Neural cell (in vitro differentiated cells): Measurements from ENCODE around the gene C3.

Experiments used
- EP300 ChIP-seq: fragments of 450-650 bp; conservative IDR thresholded peaks from 2 replicates; pipeline ENCODE4 v1.6.1; 2014; ENCODE audit warnings: antibody characterized with exemption, mild to moderate bottlenecking, moderate library complexity; ENCODE audit not compliant: poor library complexity, severe bottlenecking
- EZH2 ChIP-seq: fragments of 200-600, 300-800 bp; shearing (Covaris generic), sonication (generic); IDR thresholded peaks from 2 replicates; pipeline ENCODE4 v1.6.1; 2014; ENCODE audit warnings: antibody characterized with exemption, low read length, borderline replicate concordance, mild to moderate bottlenecking; ENCODE audit not compliant: insufficient read depth, poor library complexity, severe bottlenecking
- MXI1 ChIP-seq: fragments of 450-650 bp; conservative IDR thresholded peaks from 2 replicates; pipeline ENCODE4 v1.6.1; 2014; ENCODE audit warnings: antibody characterized with exemption, mild to moderate bottlenecking; ENCODE audit not compliant: poor library complexity, severe bottlenecking
- POLR2AphosphoS5 ChIP-seq: IDR thresholded peaks from 2 replicates; pipeline ENCODE4 v1.6.1; 2012
- RAD21 ChIP-seq: fragments of 450-650 bp; conservative IDR thresholded peaks from 2 replicates; pipeline ENCODE4 v1.6.1; 2014; ENCODE audit warnings: antibody characterized with exemption, mild to moderate bottlenecking, moderate library complexity
- SMC3 ChIP-seq: fragments of 450-650 bp; conservative IDR thresholded peaks from 2 replicates; pipeline ENCODE4 v1.6.1; 2014; ENCODE audit warnings: antibody characterized with exemption, mild to moderate bottlenecking, moderate library complexity; ENCODE audit not compliant: poor library complexity
- TAF1 ChIP-seq: IDR thresholded peaks from 2 replicates; pipeline ENCODE4 v1.6.1; 2012; ENCODE audit warnings: low read depth
- TF ChIP-seq, protein P1 (sequence below): fragments of 450-650 bp; IDR thresholded peaks from 2 replicates; pipeline ENCODE4 v1.5.1; 2014; ENCODE audit warnings: antibody characterized with exemption, mild to moderate bottlenecking, moderate library complexity; ENCODE audit not compliant: poor library complexity, severe bottlenecking
- TF ChIP-seq, protein P2 (sequence below): IDR thresholded peaks from 2 replicates; pipeline ENCODE4 v1.6.1; 2012; ENCODE audit warnings: borderline replicate concordance

DNA sequence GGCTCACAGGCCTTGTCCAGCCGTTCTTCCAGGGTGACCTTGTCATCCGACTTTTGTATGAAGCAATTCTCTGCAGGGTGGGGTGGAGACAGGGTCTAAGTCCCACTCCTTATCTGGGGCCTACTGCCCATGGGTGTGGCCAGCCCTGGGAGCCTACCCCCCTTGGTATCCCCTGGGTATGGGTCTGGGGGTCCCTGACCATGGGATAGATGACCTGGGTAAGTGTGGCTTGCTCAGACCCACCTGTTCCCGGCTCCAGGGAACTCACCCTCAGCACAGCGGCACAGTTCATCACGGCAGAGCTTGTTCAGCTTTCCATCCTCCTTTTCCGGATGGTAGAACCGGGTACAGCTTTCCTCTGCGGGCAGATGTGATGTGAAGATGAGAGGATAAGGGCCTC is 41.3 kb downstream of the C3 start:
- TF ChIP-seq, protein P1, sequence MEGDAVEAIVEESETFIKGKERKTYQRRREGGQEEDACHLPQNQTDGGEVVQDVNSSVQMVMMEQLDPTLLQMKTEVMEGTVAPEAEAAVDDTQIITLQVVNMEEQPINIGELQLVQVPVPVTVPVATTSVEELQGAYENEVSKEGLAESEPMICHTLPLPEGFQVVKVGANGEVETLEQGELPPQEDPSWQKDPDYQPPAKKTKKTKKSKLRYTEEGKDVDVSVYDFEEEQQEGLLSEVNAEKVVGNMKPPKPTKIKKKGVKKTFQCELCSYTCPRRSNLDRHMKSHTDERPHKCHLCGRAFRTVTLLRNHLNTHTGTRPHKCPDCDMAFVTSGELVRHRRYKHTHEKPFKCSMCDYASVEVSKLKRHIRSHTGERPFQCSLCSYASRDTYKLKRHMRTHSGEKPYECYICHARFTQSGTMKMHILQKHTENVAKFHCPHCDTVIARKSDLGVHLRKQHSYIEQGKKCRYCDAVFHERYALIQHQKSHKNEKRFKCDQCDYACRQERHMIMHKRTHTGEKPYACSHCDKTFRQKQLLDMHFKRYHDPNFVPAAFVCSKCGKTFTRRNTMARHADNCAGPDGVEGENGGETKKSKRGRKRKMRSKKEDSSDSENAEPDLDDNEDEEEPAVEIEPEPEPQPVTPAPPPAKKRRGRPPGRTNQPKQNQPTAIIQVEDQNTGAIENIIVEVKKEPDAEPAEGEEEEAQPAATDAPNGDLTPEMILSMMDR: no peak
- TF ChIP-seq, protein P2, sequence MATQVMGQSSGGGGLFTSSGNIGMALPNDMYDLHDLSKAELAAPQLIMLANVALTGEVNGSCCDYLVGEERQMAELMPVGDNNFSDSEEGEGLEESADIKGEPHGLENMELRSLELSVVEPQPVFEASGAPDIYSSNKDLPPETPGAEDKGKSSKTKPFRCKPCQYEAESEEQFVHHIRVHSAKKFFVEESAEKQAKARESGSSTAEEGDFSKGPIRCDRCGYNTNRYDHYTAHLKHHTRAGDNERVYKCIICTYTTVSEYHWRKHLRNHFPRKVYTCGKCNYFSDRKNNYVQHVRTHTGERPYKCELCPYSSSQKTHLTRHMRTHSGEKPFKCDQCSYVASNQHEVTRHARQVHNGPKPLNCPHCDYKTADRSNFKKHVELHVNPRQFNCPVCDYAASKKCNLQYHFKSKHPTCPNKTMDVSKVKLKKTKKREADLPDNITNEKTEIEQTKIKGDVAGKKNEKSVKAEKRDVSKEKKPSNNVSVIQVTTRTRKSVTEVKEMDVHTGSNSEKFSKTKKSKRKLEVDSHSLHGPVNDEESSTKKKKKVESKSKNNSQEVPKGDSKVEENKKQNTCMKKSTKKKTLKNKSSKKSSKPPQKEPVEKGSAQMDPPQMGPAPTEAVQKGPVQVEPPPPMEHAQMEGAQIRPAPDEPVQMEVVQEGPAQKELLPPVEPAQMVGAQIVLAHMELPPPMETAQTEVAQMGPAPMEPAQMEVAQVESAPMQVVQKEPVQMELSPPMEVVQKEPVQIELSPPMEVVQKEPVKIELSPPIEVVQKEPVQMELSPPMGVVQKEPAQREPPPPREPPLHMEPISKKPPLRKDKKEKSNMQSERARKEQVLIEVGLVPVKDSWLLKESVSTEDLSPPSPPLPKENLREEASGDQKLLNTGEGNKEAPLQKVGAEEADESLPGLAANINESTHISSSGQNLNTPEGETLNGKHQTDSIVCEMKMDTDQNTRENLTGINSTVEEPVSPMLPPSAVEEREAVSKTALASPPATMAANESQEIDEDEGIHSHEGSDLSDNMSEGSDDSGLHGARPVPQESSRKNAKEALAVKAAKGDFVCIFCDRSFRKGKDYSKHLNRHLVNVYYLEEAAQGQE: no peak
- no peak for TF ChIP-seq EZH2
- no peak for TF ChIP-seq EP300
- TF ChIP-seq RAD21: no peak
- no peak for TF ChIP-seq SMC3
- no peak for TF ChIP-seq TAF1
- no peak for TF ChIP-seq POLR2AphosphoS5
- no peak for TF ChIP-seq MXI1
